GM23338 (cell line): ENCODE results near the gene CDK10.

Experiments
- CTCF ChIP-seq, 2 experiments: fragments of 200-600 bp in 1 of 2; sonication (generic) in 1 of 2; conservative IDR thresholded peaks; 2 replicates each; pipeline versions ENCODE4 v1.5.1 to v1.6.1; 2016 to 2017; ENCODE audit warnings: antibody characterized with exemption in 2 of 2, low read depth in 2 of 2, mild to moderate bottlenecking in 2 of 2, moderate library complexity in 1 of 2
- POLR2AphosphoS5 ChIP-seq: IDR thresholded peaks from 2 replicates; pipeline ENCODE4 v1.6.1; 2016; ENCODE audit warnings: antibody characterized with exemption, low read depth

- TF ChIP-seq CTCF (conservative IDR thresholded peaks at IDR 0.05; ENCODE audit: low read depth in 2 of 2) (no peak), POLR2AphosphoS5 (no peak)
Observed at GRCh38 chr16:89691986-89692569, 5.6 kb downstream of the CDK10 start.
